Fibroblast of villous mesenchyme (primary cell): Measurements from ENCODE around the gene FBXO38. TPM values are rescaled to one million over a fixed set of nuclear protein-coding genes. Genes with fewer than 3 reads are reported as not detected.
A peak's percentile ranks its signal among the peaks of the same experiment; 100 is the strongest.

Source experiments
- DNase-seq: peaks from one replicate; pipeline ENCODE4 v3.0.0-alpha.2; 2010; ENCODE audit warnings: low read depth
- H3K4me3 ChIP-seq: 2 replicates; pipeline ENCODE4 v1.5.1; 2011; ENCODE audit warnings: low read depth, mild to moderate bottlenecking, low read length
- CTCF ChIP-seq: IDR thresholded peaks from 2 replicates; pipeline ENCODE4 v1.5.1; 2012; ENCODE audit warnings: low read depth, mild to moderate bottlenecking, low read length; ENCODE audit not compliant: insufficient read depth
- total RNA-seq: library from RNA; depleted of rRNA; stranded (reverse); fragments of >200 nt; gene quantifications from 2 replicates; pipeline ENCODE4 v1.2.3, GENCODE V29; 2012

Gene FBXO38
- total RNA-seq, 1 donor = 74.7 TPM

GRCh38 chr5:148437249-148437648 lies 53.5 kb downstream of the FBXO38 start:
- no peak overlapping the region for H3K4me3 ChIP-seq
- no peak for TF ChIP-seq CTCF
- DNase-seq = peak; percentile 52

- no peak overlapping the region for H3K4me3 ChIP-seq
- DNase-seq = no peak
- no peak for TF ChIP-seq CTCF
Observed at GRCh38 chr5:148438933-148439332, 55.2 kb downstream of the FBXO38 start.

GRCh38 chr5:148443241-148443640 lies 59.5 kb downstream of the FBXO38 start:
- TF ChIP-seq CTCF = no peak
- no peak overlapping the region for H3K4me3 ChIP-seq
- no peak for DNase-seq

- no peak overlapping the region for H3K4me3 ChIP-seq
- DNase-seq = peak; percentile 72
- peak; percentile 70 for TF ChIP-seq CTCF
Observed at GRCh38 chr5:148443998-148444397, 60.2 kb downstream of the FBXO38 start.

GRCh38 chr5:148445578-148445977 lies 61.8 kb downstream of the FBXO38 start:
- no peak for DNase-seq
- no peak for TF ChIP-seq CTCF
- H3K4me3 ChIP-seq = no peak overlapping the region

- DNase-seq = no peak
- TF ChIP-seq CTCF = no peak
- H3K4me3 ChIP-seq = no peak overlapping the region
Observed at GRCh38 chr5:148446611-148447010, 62.9 kb downstream of the FBXO38 start.

GRCh38 chr5:148452499-148453193 lies 68.9 kb downstream of the FBXO38 start:
- DNase-seq = no peak
- H3K4me3 ChIP-seq = no peak overlapping the region
- TF ChIP-seq CTCF = no peak
